Keratinocyte (primary cell): Measurements from ENCODE around the gene LRRTM2.

Experiments
- EZH2 ChIP-seq: IDR thresholded peaks from one replicate; pipeline ENCODE4 v1.6.1; 2012; ENCODE audit warnings: inconsistent platforms, mild to moderate bottlenecking, low read length, moderate library complexity
- TF ChIP-seq, protein P1 (sequence below), 3 experiments: IDR thresholded peaks in 1 of 3; conservative IDR thresholded peaks in 1 of 3; optimal IDR thresholded peaks in 1 of 3; 2 replicates in 2 of 3; 3 replicates in 1 of 3; pipeline versions ENCODE3 to v1.5.1; 2011; ENCODE audit warnings: low read length in 3 of 3, mild to moderate bottlenecking in 3 of 3, moderate library complexity in 2 of 3, control low read depth in 1 of 3, inconsistent platforms in 1 of 3; ENCODE audit not compliant: insufficient read depth in 2 of 3; ENCODE audit errors: extremely low read depth in 1 of 3

GRCh38 chr5:138914338-138914737 lies 39.2 kb upstream of the LRRTM2 start:
- TF ChIP-seq, protein P1, sequence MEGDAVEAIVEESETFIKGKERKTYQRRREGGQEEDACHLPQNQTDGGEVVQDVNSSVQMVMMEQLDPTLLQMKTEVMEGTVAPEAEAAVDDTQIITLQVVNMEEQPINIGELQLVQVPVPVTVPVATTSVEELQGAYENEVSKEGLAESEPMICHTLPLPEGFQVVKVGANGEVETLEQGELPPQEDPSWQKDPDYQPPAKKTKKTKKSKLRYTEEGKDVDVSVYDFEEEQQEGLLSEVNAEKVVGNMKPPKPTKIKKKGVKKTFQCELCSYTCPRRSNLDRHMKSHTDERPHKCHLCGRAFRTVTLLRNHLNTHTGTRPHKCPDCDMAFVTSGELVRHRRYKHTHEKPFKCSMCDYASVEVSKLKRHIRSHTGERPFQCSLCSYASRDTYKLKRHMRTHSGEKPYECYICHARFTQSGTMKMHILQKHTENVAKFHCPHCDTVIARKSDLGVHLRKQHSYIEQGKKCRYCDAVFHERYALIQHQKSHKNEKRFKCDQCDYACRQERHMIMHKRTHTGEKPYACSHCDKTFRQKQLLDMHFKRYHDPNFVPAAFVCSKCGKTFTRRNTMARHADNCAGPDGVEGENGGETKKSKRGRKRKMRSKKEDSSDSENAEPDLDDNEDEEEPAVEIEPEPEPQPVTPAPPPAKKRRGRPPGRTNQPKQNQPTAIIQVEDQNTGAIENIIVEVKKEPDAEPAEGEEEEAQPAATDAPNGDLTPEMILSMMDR (optimal IDR thresholded peaks at IDR 0.05 in 1 of 3, IDR thresholded peaks at IDR 0.05 in 1 of 3, conservative IDR thresholded peaks at IDR 0.05 in 1 of 3; ENCODE audit: extremely low read depth in 1 of 3, insufficient read depth in 2 of 3, low read length in 3 of 3) = no peak
- no peak for TF ChIP-seq EZH2
